Lower lobe of right lung (tissue), 2 donors: ENCODE measurements around the gene RNF207. TPM values are rescaled to one million over a fixed set of nuclear protein-coding genes. Genes with fewer than 3 reads are reported as not detected.
A peak's percentile ranks its signal among the peaks of the same experiment; 100 is the strongest.

Experiments used
- ATAC-seq, 2 donors: fragments of 200-7000 bp; cut with Tn5 transposase; one replicate each; pipeline ENCODE4 v1.9.1; 2020 to 2022; ENCODE audit warnings: mild to moderate bottlenecking in 2 of 2, moderate library complexity in 2 of 2
- DNase-seq: peaks from one replicate; pipeline ENCODE4 v3.0.0-alpha.2; 2020
- H3K27ac ChIP-seq: fragments of 200-600 bp; one replicate; pipeline ENCODE4 v1.8.0; 2022
- H3K27me3 ChIP-seq: fragments of 200-600 bp; one replicate; pipeline ENCODE4 v1.8.0; 2022; ENCODE audit warnings: low read depth
- H3K36me3 ChIP-seq: fragments of 200-600 bp; one replicate; pipeline ENCODE4 v1.8.0; 2022; ENCODE audit warnings: mild to moderate bottlenecking
- H3K4me1 ChIP-seq: fragments of 200-600 bp; one replicate; pipeline ENCODE4 v1.8.0; 2022
- H3K4me3 ChIP-seq: fragments of 200-600 bp; one replicate; pipeline ENCODE4 v1.8.0; 2022; ENCODE audit warnings: mild to moderate bottlenecking
- H3K9me3 ChIP-seq: fragments of 200-600 bp; one replicate; pipeline ENCODE4 v1.8.0; 2022
- CTCF ChIP-seq: fragments of 200-600 bp; IDR thresholded peaks from one replicate; pipeline ENCODE4 v1.8.0; 2022; ENCODE audit warnings: antibody characterized with exemption, mild to moderate bottlenecking
- intact Hi-C: fragments of 100-400 bp; cut with DNase I; formaldehyde crosslinking; loops from one replicate; pipeline ENCODE4 v1.11.0; 2022
- total RNA-seq: library from RNA; stranded (reverse); fragmentation: NEBNext Ultra II Directional; extraction: Animal tissue kit (Norgen Biotek cat#: 25700); gene quantifications from one replicate; pipeline ENCODE4 v1.2.1, GENCODE V29; 2021
- donor health status: DM: no; HTN: yes; CAD: no; lungs with severe emphysema.

The RNF207 gene
- total RNA-seq, 1 donor from 2014 or later = 14.0 TPM

DNA sequence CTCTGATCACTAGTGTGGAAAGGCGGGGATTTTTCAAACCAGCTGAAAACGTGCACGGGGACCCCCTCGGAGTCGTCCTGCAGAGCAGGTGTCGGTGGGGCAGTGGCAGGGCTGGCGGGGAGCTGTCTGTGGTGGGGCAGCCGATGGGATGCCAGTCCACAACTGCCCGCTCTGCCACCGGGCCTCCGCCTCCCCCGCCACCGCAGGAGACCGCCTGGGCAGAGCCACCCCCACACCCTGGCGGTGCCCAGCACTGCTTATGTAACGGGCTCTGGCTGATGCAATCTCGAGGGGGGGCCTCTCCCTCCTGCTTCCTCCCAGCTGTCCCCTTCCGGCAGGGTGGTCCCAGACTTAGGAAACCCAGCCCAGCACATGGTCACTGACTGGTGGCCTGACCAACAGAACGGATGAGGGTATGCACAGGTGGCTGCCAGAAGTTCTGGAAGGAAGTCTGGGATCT, 35.1 kb upstream of the RNF207 start:
- no peak overlapping the region for H3K27ac ChIP-seq
- no peak for DNase-seq
- H3K9me3 ChIP-seq = no peaks in the 10 kb centered on the region
- no peak overlapping the region for H3K4me3 ChIP-seq
- H3K4me1 ChIP-seq = peaks cover 5% of the 10 kb centered on the region
- ATAC-seq = peak; percentile 8 to 15
- no peaks in the 10 kb centered on the region for H3K36me3 ChIP-seq
- intact Hi-C loops = no loop called here
- H3K27me3 ChIP-seq = peaks cover 46% of the 10 kb centered on the region
- no peak for TF ChIP-seq CTCF

- H3K27me3 ChIP-seq = peaks cover 49% of the 10 kb centered on the region
- peaks cover 5% of the 10 kb centered on the region for H3K4me1 ChIP-seq
- intact Hi-C loops = no loop called here
- H3K4me3 ChIP-seq = no peak overlapping the region
- no peak for TF ChIP-seq CTCF
- no peak for DNase-seq
- no peak overlapping the region for H3K27ac ChIP-seq
- no peaks in the 10 kb centered on the region for H3K36me3 ChIP-seq
- no peaks in the 10 kb centered on the region for H3K9me3 ChIP-seq
- peak; percentile 29 to 41 for ATAC-seq
These were observed 34.3 kb upstream of the RNF207 start for GRCh38 chr1:6171548-6172124.

- TF ChIP-seq CTCF = no peak
- Histone ChIP-seq H3K4me1 (peaks cover 5% of the 10 kb centered on the region), H3K4me3 (no peak overlapping the region), H3K9me3 (no peaks in the 10 kb centered on the region), H3K36me3 (no peaks in the 10 kb centered on the region), H3K27me3 (peaks cover 55% of the 10 kb centered on the region), H3K27ac (no peak overlapping the region)
- intact Hi-C loops = no loop called here
- no peak for DNase-seq
- ATAC-seq = no peak
These were observed 33.4 kb upstream of the RNF207 start for GRCh38 chr1:6172549-6172948.

GRCh38 chr1:6174621-6175410, 31.1 kb upstream of the RNF207 start:
- Histone ChIP-seq H3K4me1 (peaks cover 11% of the 10 kb centered on the region), H3K27me3 (peaks cover 65% of the 10 kb centered on the region), H3K9me3 (no peaks in the 10 kb centered on the region), H3K4me3 (no peak overlapping the region), H3K36me3 (no peaks in the 10 kb centered on the region), H3K27ac (no peak overlapping the region)
- TF ChIP-seq CTCF = no peak
- intact Hi-C loops = no loop called here
- ATAC-seq = no peak
- DNase-seq = no peak

GRCh38 chr1:6175411-6175828, 30.5 kb upstream of the RNF207 start:
- Histone ChIP-seq H3K36me3 (no peaks in the 10 kb centered on the region), H3K27ac (no peak overlapping the region), H3K4me3 (no peak overlapping the region), H3K4me1 (peaks cover 11% of the 10 kb centered on the region), H3K9me3 (no peaks in the 10 kb centered on the region), H3K27me3 (peaks cover 59% of the 10 kb centered on the region)
- TF ChIP-seq CTCF = no peak
- ATAC-seq = no peak
- intact Hi-C loops = no loop called here
- DNase-seq = no peak
